ENCODE measurements around the gene PRKD3.

The PRKD3 gene

DNA sequence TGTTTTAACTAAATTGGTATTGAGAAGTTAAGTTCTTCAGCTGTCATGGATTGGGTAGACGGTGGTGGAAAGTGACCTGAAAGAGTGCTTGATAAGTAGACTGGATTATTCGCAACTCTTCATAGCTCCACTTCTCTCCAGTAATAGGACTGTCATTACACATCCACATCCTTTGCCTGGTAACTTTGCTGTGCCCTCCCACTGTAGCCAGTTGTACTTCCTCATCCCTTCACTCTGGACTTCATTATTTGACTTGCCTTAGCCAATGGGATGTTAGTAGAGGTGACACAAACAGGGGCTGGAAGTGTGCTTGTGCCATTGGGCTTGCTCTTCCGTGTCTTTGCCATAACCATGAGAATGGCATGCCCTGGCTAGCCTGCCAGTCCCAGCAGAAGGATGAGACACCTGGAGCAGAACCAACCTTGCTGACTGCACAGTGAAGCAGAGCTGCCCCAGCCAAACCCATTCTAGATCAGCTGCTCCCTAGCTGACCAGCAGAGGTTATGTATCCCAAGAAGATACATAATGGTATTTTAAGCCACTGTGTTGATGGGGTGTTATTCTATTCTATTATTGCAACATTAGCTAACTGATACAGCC is 36.7 kb upstream of the PRKD3 start:
- Histone ChIP-seq H3K9ac (ENCODE audit: low read length) (no peak overlapping the region), H3K27ac (ENCODE audit: low read depth, low read length) (no peak overlapping the region), H3K9me2 (replicated peaks; ENCODE audit: insufficient read depth, low read length) (no peaks in the 10 kb centered on the region), H2AFZ (ENCODE audit: low read depth, low read length, severe bottlenecking) (no peak overlapping the region), H3K4me3 (ENCODE audit: insufficient read depth, low read length, poor library complexity, severe bottlenecking) (no peak overlapping the region), H3K36me3 (ENCODE audit: low read length) (no peaks in the 10 kb centered on the region), H3K79me2 (ENCODE audit: insufficient read depth, low read length) (no peaks in the 10 kb centered on the region), H3F3A (ENCODE audit: insufficient read depth) (no peaks in the 10 kb centered on the region), H4K20me1 (ENCODE audit: low read depth, low read length) (no peaks in the 10 kb centered on the region), H3K4me2 (ENCODE audit: low read depth, low read length, poor library complexity, severe bottlenecking) (no peak overlapping the region), H3K27me3 (ENCODE audit: low read length) (no peaks in the 10 kb centered on the region), H3K9me3 (ENCODE audit: insufficient read depth, low read length) (no peaks in the 10 kb centered on the region)
- TF ChIP-seq EZH2phosphoT487 (conservative IDR thresholded peaks at IDR 0.05; ENCODE audit: low read length), result no peak
- TF ChIP-seq, protein P1, sequence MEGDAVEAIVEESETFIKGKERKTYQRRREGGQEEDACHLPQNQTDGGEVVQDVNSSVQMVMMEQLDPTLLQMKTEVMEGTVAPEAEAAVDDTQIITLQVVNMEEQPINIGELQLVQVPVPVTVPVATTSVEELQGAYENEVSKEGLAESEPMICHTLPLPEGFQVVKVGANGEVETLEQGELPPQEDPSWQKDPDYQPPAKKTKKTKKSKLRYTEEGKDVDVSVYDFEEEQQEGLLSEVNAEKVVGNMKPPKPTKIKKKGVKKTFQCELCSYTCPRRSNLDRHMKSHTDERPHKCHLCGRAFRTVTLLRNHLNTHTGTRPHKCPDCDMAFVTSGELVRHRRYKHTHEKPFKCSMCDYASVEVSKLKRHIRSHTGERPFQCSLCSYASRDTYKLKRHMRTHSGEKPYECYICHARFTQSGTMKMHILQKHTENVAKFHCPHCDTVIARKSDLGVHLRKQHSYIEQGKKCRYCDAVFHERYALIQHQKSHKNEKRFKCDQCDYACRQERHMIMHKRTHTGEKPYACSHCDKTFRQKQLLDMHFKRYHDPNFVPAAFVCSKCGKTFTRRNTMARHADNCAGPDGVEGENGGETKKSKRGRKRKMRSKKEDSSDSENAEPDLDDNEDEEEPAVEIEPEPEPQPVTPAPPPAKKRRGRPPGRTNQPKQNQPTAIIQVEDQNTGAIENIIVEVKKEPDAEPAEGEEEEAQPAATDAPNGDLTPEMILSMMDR (IDR thresholded peaks at IDR 0.05; ENCODE audit: insufficient read depth, low read length, poor library complexity, severe bottlenecking), result no peak

GRCh38 chr2:37358466-37358865 is 33.8 kb upstream of the PRKD3 start:
- no peak overlapping the region for H3K4me2 ChIP-seq (ENCODE audit: low read depth, low read length, poor library complexity, severe bottlenecking)
- H3K9me3 ChIP-seq (ENCODE audit: insufficient read depth, low read length), result no peaks in the 10 kb centered on the region
- no peak overlapping the region for H2AFZ ChIP-seq (ENCODE audit: low read depth, low read length, severe bottlenecking)
- H3K4me3 ChIP-seq (ENCODE audit: insufficient read depth, low read length, poor library complexity, severe bottlenecking), result no peak overlapping the region
- no peaks in the 10 kb centered on the region for H4K20me1 ChIP-seq (ENCODE audit: low read depth, low read length)
- no peaks in the 10 kb centered on the region for H3F3A ChIP-seq (ENCODE audit: insufficient read depth)
- TF ChIP-seq, protein P1 (IDR thresholded peaks at IDR 0.05; ENCODE audit: insufficient read depth, low read length, poor library complexity, severe bottlenecking), result no peak
- TF ChIP-seq EZH2phosphoT487 (conservative IDR thresholded peaks at IDR 0.05; ENCODE audit: low read length), result no peak
- H3K9ac ChIP-seq (ENCODE audit: low read length), result no peak overlapping the region
- no peaks in the 10 kb centered on the region for H3K36me3 ChIP-seq (ENCODE audit: low read length)
- no peaks in the 10 kb centered on the region for H3K9me2 ChIP-seq (replicated peaks; ENCODE audit: insufficient read depth, low read length)
- H3K79me2 ChIP-seq (ENCODE audit: insufficient read depth, low read length), result no peaks in the 10 kb centered on the region
- no peaks in the 10 kb centered on the region for H3K27me3 ChIP-seq (ENCODE audit: low read length)
- H3K27ac ChIP-seq (ENCODE audit: low read depth, low read length), result no peak overlapping the region

DNA sequence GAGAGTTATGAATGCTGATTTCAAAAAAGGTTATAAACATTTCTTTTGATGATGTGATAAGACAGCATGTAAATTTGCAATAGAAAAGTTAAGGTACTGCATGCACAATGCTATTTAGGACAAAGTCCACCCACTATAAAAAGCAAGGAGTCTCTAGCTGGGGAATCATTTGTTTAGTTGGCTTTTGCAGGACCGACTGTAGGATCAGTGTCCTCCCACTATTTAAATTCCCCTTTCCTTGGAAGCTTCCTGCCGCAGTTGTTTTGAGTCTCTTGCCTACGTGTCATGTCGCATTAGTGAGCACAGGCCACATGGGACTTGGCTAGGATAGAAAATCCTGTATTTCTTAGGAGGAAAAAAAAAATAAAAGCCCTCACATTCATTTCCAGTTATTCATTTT is 32.9 kb upstream of the PRKD3 start:
- Histone ChIP-seq H3K4me2 (ENCODE audit: low read depth, low read length, poor library complexity, severe bottlenecking) (no peak overlapping the region), H4K20me1 (ENCODE audit: low read depth, low read length) (no peaks in the 10 kb centered on the region), H3K9ac (ENCODE audit: low read length) (no peak overlapping the region), H3K9me2 (replicated peaks; ENCODE audit: insufficient read depth, low read length) (no peaks in the 10 kb centered on the region), H3K27ac (ENCODE audit: low read depth, low read length) (no peak overlapping the region), H3F3A (ENCODE audit: insufficient read depth) (no peaks in the 10 kb centered on the region), H3K4me3 (ENCODE audit: insufficient read depth, low read length, poor library complexity, severe bottlenecking) (no peak overlapping the region), H2AFZ (ENCODE audit: low read depth, low read length, severe bottlenecking) (no peak overlapping the region), H3K36me3 (ENCODE audit: low read length) (no peaks in the 10 kb centered on the region), H3K9me3 (ENCODE audit: insufficient read depth, low read length) (no peaks in the 10 kb centered on the region), H3K79me2 (ENCODE audit: insufficient read depth, low read length) (no peaks in the 10 kb centered on the region), H3K27me3 (ENCODE audit: low read length) (no peaks in the 10 kb centered on the region)
- TF ChIP-seq, protein P1 (IDR thresholded peaks at IDR 0.05; ENCODE audit: insufficient read depth, low read length, poor library complexity, severe bottlenecking), result no peak
- TF ChIP-seq EZH2phosphoT487 (conservative IDR thresholded peaks at IDR 0.05; ENCODE audit: low read length), result no peak

Measured in SU-DHL-6 (cell line).